Vagina (tissue), 2 donors: ENCODE measurements around the gene EIF3F.

ENCODE experiments used
- CTCF ChIP-seq, 3 experiments: fragments of 450-650 bp in 2 of 3; fragments of 200-600 bp in 1 of 3; sonication (generic) in 1 of 3; IDR thresholded peaks; one replicate each; pipeline ENCODE4 v1.5.1; 2017 to 2019; ENCODE audit warnings: antibody characterized with exemption in 3 of 3, mild to moderate bottlenecking in 2 of 3, moderate library complexity in 2 of 3
- POLR2A ChIP-seq, 2 donors: fragments of 450-650 bp; IDR thresholded peaks; one replicate each; pipeline ENCODE4 v1.6.1; 2017; ENCODE audit warnings: antibody characterized with exemption in 2 of 2, mild to moderate bottlenecking in 2 of 2, moderate library complexity in 2 of 2
- POLR2AphosphoS5 ChIP-seq, 2 donors: sonication (generic); formaldehyde crosslinking; IDR thresholded peaks; one replicate each; pipeline ENCODE4 v1.9.0; 2017; ENCODE audit warnings: antibody characterized with exemption in 2 of 2, mild to moderate bottlenecking in 2 of 2, low read depth in 1 of 2; ENCODE audit not compliant: insufficient read depth in 1 of 2

GRCh38 chr11:8002676-8003075, 15.5 kb downstream of the EIF3F start:
- TF ChIP-seq CTCF (IDR thresholded peaks at IDR 0.05) (no peak), POLR2AphosphoS5 (IDR thresholded peaks at IDR 0.05; ENCODE audit: insufficient read depth in 1 of 2, low read depth in 1 of 2) (no peak), POLR2A (IDR thresholded peaks at IDR 0.05) (no peak)
